ENCODE measurements around the gene PLP2.

The PLP2 gene

GRCh38 chrX:49187526-49187925, 15.8 kb downstream of the PLP2 start:
- DNase-seq = no peak

- no peak for DNase-seq
Observed at GRCh38 chrX:49188468-49189076, 16.9 kb downstream of the PLP2 start.

GRCh38 chrX:49189606-49190005, 17.9 kb downstream of the PLP2 start:
- DNase-seq = no peak

GRCh38 chrX:49190821-49191573, 19.3 kb downstream of the PLP2 start:
- peak; percentile 96 for DNase-seq

GRCh38 chrX:49191574-49192011, 19.9 kb downstream of the PLP2 start:
- no peak for DNase-seq

- DNase-seq = no peak
Observed at GRCh38 chrX:49192722-49193328, 21.1 kb downstream of the PLP2 start.

- no peak for DNase-seq
Observed at GRCh38 chrX:49193542-49193964, 21.9 kb downstream of the PLP2 start.

- no peak for DNase-seq
Observed at GRCh38 chrX:49197543-49198087, 25.9 kb downstream of the PLP2 start.

- DNase-seq = no peak
Observed at GRCh38 chrX:49198540-49199314, 27.0 kb downstream of the PLP2 start.

GRCh38 chrX:49199315-49199595, 27.6 kb downstream of the PLP2 start:
- DNase-seq = no peak

GRCh38 chrX:49199906-49200771, 28.4 kb downstream of the PLP2 start, which contains the start of gene SYP:
Gene SYP, minus strand, starts transcription at chrX:49200193. Its CDS starts 7 bp downstream, at chrX:49200186.
- DNase-seq = peak; percentile 63

GRCh38 chrX:49202022-49202421, 30.3 kb downstream of the PLP2 start:
- DNase-seq = no peak

GRCh38 chrX:49203536-49203935, 31.8 kb downstream of the PLP2 start:
- DNase-seq = no peak

- no peak for DNase-seq
Observed at GRCh38 chrX:49204017-49204416, 32.3 kb downstream of the PLP2 start.

- DNase-seq = no peak
Observed at GRCh38 chrX:49204709-49205108, 33.0 kb downstream of the PLP2 start.

GRCh38 chrX:49205443-49205842, 33.7 kb downstream of the PLP2 start:
- DNase-seq = no peak

- DNase-seq = no peak
Observed at GRCh38 chrX:49206543-49206942, 34.8 kb downstream of the PLP2 start.

GRCh38 chrX:49208399-49208798, 36.7 kb downstream of the PLP2 start:
- no peak for DNase-seq

- no peak for DNase-seq
Observed at GRCh38 chrX:49209434-49210251, 37.9 kb downstream of the PLP2 start.

GRCh38 chrX:49210406-49210805, 38.7 kb downstream of the PLP2 start:
- DNase-seq = no peak

GRCh38 chrX:49211074-49211473, 39.4 kb downstream of the PLP2 start:
- DNase-seq = no peak
